Measurements from ENCODE around the gene GLIS1. TPM values are rescaled to one million over a fixed set of nuclear protein-coding genes. Genes with fewer than 3 reads are reported as not detected.

Gene GLIS1
- total RNA-seq, 1 experiment from 2014 or later: not detected

- Histone ChIP-seq H3K27ac (no peak overlapping the region), H3K36me3 (ENCODE audit: low read depth) (no peaks in the 10 kb centered on the region), H4K20me1 (ENCODE audit: insufficient read depth) (no peaks in the 10 kb centered on the region), H3K4me2 (no peak overlapping the region), H3K9me3 (ENCODE audit: insufficient read depth, low read depth) (no peaks in the 10 kb centered on the region), H2AFZ (no peak overlapping the region), H3K27me3 (ENCODE audit: insufficient read depth, low read depth) (no peaks in the 10 kb centered on the region), H3K9me2 (ENCODE audit: insufficient read depth) (no peaks in the 10 kb centered on the region), H3K4me1 (replicated peaks; ENCODE audit: insufficient read depth) (no peaks in the 10 kb centered on the region), H3K79me2 (ENCODE audit: low read depth) (no peaks in the 10 kb centered on the region), H3F3A (ENCODE audit: insufficient read depth, low read depth) (no peaks in the 10 kb centered on the region), H3K4me3 (no peak overlapping the region)
- ChIA-PET POLR2A (ENCODE audit: unreplicated experiment) (no interaction called here), CTCF (no interaction called here)
- DNase-seq: no peak
- intact Hi-C loops (cut with micrococcal nuclease; ENCODE audit: unreplicated experiment): no loop called here
- no peak for TF ChIP-seq EZH2 (IDR thresholded peaks at IDR 0.05; ENCODE audit: low read depth)
- no peak for TF ChIP-seq CTCF (conservative IDR thresholded peaks at IDR 0.05)
- BruUV-seq (replicated peaks): no TSS peak
Measured at GRCh38 chr1:53559854-53560580, 178.9 kb downstream of the GLIS1 start.

- intact Hi-C loops (cut with micrococcal nuclease; ENCODE audit: unreplicated experiment): no loop called here
- H3K36me3 ChIP-seq (ENCODE audit: low read depth): no peaks in the 10 kb centered on the region
- no peaks in the 10 kb centered on the region for H3K27me3 ChIP-seq (ENCODE audit: insufficient read depth, low read depth)
- ChIA-PET CTCF (no interaction called here), POLR2A (ENCODE audit: unreplicated experiment) (no interaction called here)
- no TSS peak for BruUV-seq (replicated peaks)
- TF ChIP-seq CTCF (conservative IDR thresholded peaks at IDR 0.05) (no peak), EZH2 (IDR thresholded peaks at IDR 0.05; ENCODE audit: low read depth) (no peak)
- H3K9me2 ChIP-seq (ENCODE audit: insufficient read depth): no peaks in the 10 kb centered on the region
- no peak overlapping the region for H3K4me3 ChIP-seq
- no peaks in the 10 kb centered on the region for H3F3A ChIP-seq (ENCODE audit: insufficient read depth, low read depth)
- H3K9me3 ChIP-seq (ENCODE audit: insufficient read depth, low read depth): no peaks in the 10 kb centered on the region
- H3K79me2 ChIP-seq (ENCODE audit: low read depth): no peaks in the 10 kb centered on the region
- H3K27ac ChIP-seq: no peak overlapping the region
- no peak overlapping the region for H3K4me2 ChIP-seq
- no peaks in the 10 kb centered on the region for H3K4me1 ChIP-seq (replicated peaks; ENCODE audit: insufficient read depth)
- no peak for DNase-seq
- no peaks in the 10 kb centered on the region for H4K20me1 ChIP-seq (ENCODE audit: insufficient read depth)
- H2AFZ ChIP-seq: no peak overlapping the region
Measured at GRCh38 chr1:53559391-53559815, 179.6 kb downstream of the GLIS1 start.

GRCh38 chr1:53558739-53559315 is 180.1 kb downstream of the GLIS1 start:
- ChIA-PET POLR2A (ENCODE audit: unreplicated experiment) (no interaction called here), CTCF (no interaction called here)
- Histone ChIP-seq H3K4me2 (no peak overlapping the region), H3F3A (ENCODE audit: insufficient read depth, low read depth) (no peaks in the 10 kb centered on the region), H3K4me3 (no peak overlapping the region), H3K27me3 (ENCODE audit: insufficient read depth, low read depth) (no peaks in the 10 kb centered on the region), H4K20me1 (ENCODE audit: insufficient read depth) (no peaks in the 10 kb centered on the region), H3K9me3 (ENCODE audit: insufficient read depth, low read depth) (no peaks in the 10 kb centered on the region), H3K79me2 (ENCODE audit: low read depth) (no peaks in the 10 kb centered on the region), H3K36me3 (ENCODE audit: low read depth) (no peaks in the 10 kb centered on the region), H3K27ac (no peak overlapping the region), H3K9me2 (ENCODE audit: insufficient read depth) (no peaks in the 10 kb centered on the region), H2AFZ (no peak overlapping the region), H3K4me1 (replicated peaks; ENCODE audit: insufficient read depth) (no peaks in the 10 kb centered on the region)
- intact Hi-C loops (cut with micrococcal nuclease; ENCODE audit: unreplicated experiment): no loop called here
- TF ChIP-seq CTCF (conservative IDR thresholded peaks at IDR 0.05): no peak
- TF ChIP-seq EZH2 (IDR thresholded peaks at IDR 0.05; ENCODE audit: low read depth): no peak
- no peak for DNase-seq
- no TSS peak for BruUV-seq (replicated peaks)

Measured in PC-9 (cell line).